Adrenal gland (tissue), 12 donors: ENCODE results near the gene TSPAN3. TPM values are rescaled to one million over a fixed set of nuclear protein-coding genes. Genes with fewer than 3 reads are reported as not detected.

ENCODE experiments used
- DNase-seq, 7 donors: peaks; one replicate each; pipeline ENCODE4 v3.0.0-alpha.2; 2019 to 2020
- H3K27ac ChIP-seq, 5 donors: fragments of 200-600 bp; sonication (generic) in 4 of 5; 1 replicate in 3 of 5; 2 replicates in 2 of 5; pipeline versions ENCODE4 v1.5.1 to v1.8.0; 2016 to 2020; ENCODE audit warnings: mild to moderate bottlenecking in 1 of 5
- H3K27me3 ChIP-seq: fragments of 200-600 bp; 2 replicates; pipeline ENCODE4 v1.8.0; 2021
- H3K36me3 ChIP-seq, 2 donors: fragments of 200-600 bp; replicated peaks in 1 of 2; 1 replicate in 1 of 2; 2 replicates in 1 of 2; pipeline versions ENCODE4 v1.5.1 to v1.8.0; 2018 to 2022
- H3K4me1 ChIP-seq, 2 donors: fragments of 200-600 bp; replicated peaks in 1 of 2; 1 replicate in 1 of 2; 2 replicates in 1 of 2; pipeline versions ENCODE4 v1.5.1 to v1.8.0; 2018 to 2021
- H3K4me3 ChIP-seq, 4 donors: fragments of 200-600 bp; sonication (generic) in 3 of 4; one replicate each; pipeline ENCODE4 v1.5.1; 2016 to 2018
- H3K9me3 ChIP-seq, 3 donors: fragments of 200-600 bp; sonication (generic) in 1 of 3; replicated peaks in 1 of 3; 1 replicate in 2 of 3; 2 replicates in 1 of 3; pipeline versions ENCODE4 v1.5.1 to v1.8.0; 2016 to 2021
- POLR2A ChIP-seq, 2 donors: fragments of 450-650 bp; IDR thresholded peaks; one replicate each; pipeline ENCODE4 v1.6.1; 2017; ENCODE audit warnings: antibody characterized with exemption in 2 of 2, mild to moderate bottlenecking in 2 of 2, moderate library complexity in 1 of 2
- WGBS, 4 donors: extraction: QIAGEN DNeasy Blood & Tissue Kit in 2 of 4; methylation state at CpG; one replicate each; pipeline versions ENCODE4 v1.1.5 to v1.1.7; 2013 to 2017; 5-methylcytosine and 5-hydroxymethylcytosine counted together
- intact Hi-C, 2 donors: fragments of 100-400 bp; cut with DNase I; formaldehyde crosslinking; loops; one replicate each; pipeline versions ENCODE4 v1.14.1 to v1.15.0; 2022 to 2023
- polyA plus RNA-seq, 3 donors: library from polyadenylated mRNA; stranded (reverse); fragments of 200-250 nt in 2 of 3; fragments of 350-450 nt in 1 of 3; fragmentation: Illumina TruSeq in 1 of 3; extraction: RNeasy Lipid Tissue Mini Kit (QIAGEN cat#74804) in 1 of 3; gene quantifications; one replicate each; pipeline ENCODE4 v1.2.3, GENCODE V29; 2013 to 2014
- total RNA-seq, 9 donors: library from RNA; depleted of rRNA in 4 of 9; stranded (reverse); fragments of >200 nt in 4 of 9; fragments of 120-200 nt in 1 of 9; fragmentation: NEBNext Ultra II Directional in 1 of 9; extraction: Animal tissue kit (Norgen Biotek cat#: 25700) in 1 of 9; gene quantifications; one replicate each; pipeline versions ENCODE4 v1.1.0 to v1.2.4, GENCODE V29; 2013 to 2023
- TF ChIP-seq, protein P1 (sequence below), 6 experiments: fragments of 450-650 bp in 4 of 6; fragments of 200-600 bp in 2 of 6; sonication (generic) in 1 of 6; IDR thresholded peaks; 1 replicate in 5 of 6; 2 replicates in 1 of 6; pipeline versions ENCODE4 v1.5.1 to v1.8.0; 2016 to 2021; ENCODE audit warnings: antibody characterized with exemption in 6 of 6, mild to moderate bottlenecking in 2 of 6, moderate library complexity in 1 of 6
- donor health status: healthy with polysubstance abuse.
- donor health status: Bipolar disorder and iron deficiency.
- donor health status: DM: yes; HTN: yes; CAD: no.
- donor health status: DM: no; HTN: no; CAD: no.
- donor health status: DM: no; HTN: no; CAD: no.
- donor health status: DM: yes; HTN: yes; CAD: no.

Gene TSPAN3
- total and polyA plus RNA-seq, 12 donors, result 129 to 464 (median 229) TPM

GRCh38 chr15:77057685-77058084, 13.2 kb downstream of the TSPAN3 start:
- no peaks in the 10 kb centered on the region for H3K36me3 ChIP-seq
- H3K9me3 ChIP-seq, result no peaks in the 10 kb centered on the region
- intact Hi-C loops, result no loop called here
- DNase-seq, result no peak
- H3K4me1 ChIP-seq, result peaks cover 24 to 29% of the 10 kb centered on the region in 2 donors
- no peaks in the 10 kb centered on the region for H3K27me3 ChIP-seq
- WGBS, 4 donors, result 82 to 91% (median 84%) methylated on average over 4 of the region's 4 CpGs
- TF ChIP-seq POLR2A (IDR thresholded peaks at IDR 0.05), result no peak
- TF ChIP-seq, protein P1, sequence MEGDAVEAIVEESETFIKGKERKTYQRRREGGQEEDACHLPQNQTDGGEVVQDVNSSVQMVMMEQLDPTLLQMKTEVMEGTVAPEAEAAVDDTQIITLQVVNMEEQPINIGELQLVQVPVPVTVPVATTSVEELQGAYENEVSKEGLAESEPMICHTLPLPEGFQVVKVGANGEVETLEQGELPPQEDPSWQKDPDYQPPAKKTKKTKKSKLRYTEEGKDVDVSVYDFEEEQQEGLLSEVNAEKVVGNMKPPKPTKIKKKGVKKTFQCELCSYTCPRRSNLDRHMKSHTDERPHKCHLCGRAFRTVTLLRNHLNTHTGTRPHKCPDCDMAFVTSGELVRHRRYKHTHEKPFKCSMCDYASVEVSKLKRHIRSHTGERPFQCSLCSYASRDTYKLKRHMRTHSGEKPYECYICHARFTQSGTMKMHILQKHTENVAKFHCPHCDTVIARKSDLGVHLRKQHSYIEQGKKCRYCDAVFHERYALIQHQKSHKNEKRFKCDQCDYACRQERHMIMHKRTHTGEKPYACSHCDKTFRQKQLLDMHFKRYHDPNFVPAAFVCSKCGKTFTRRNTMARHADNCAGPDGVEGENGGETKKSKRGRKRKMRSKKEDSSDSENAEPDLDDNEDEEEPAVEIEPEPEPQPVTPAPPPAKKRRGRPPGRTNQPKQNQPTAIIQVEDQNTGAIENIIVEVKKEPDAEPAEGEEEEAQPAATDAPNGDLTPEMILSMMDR (IDR thresholded peaks at IDR 0.05), result no peak
- no peak overlapping the region for H3K4me3 ChIP-seq
- no peak overlapping the region for H3K27ac ChIP-seq

- intact Hi-C loops, result no loop called here
- 86 to 95% (median 91%) methylated on average over 1 of the region's 1 CpG for WGBS, 4 donors
Measured at GRCh38 chr15:77057072-77057471, 13.8 kb downstream of the TSPAN3 start.

GRCh38 chr15:77053709-77054108, 17.2 kb downstream of the TSPAN3 start:
- no peak for DNase-seq
- H3K27ac ChIP-seq, result no peak overlapping the region
- H3K27me3 ChIP-seq, result no peaks in the 10 kb centered on the region
- H3K4me1 ChIP-seq, result no peaks in the 10 kb centered on the region
- 93 to 96% (median 96%) methylated on average over 2 of the region's 2 CpGs for WGBS, 4 donors
- H3K36me3 ChIP-seq, result peaks cover 0 to 7% of the 10 kb centered on the region in 2 donors
- no peaks in the 10 kb centered on the region for H3K9me3 ChIP-seq
- TF ChIP-seq, protein P1 (IDR thresholded peaks at IDR 0.05), result no peak
- TF ChIP-seq POLR2A (IDR thresholded peaks at IDR 0.05), result no peak
- no peak overlapping the region for H3K4me3 ChIP-seq
- intact Hi-C loops, result no loop called here

More at GRCh38 chr15:77057072-77057471, 13.8 kb downstream of the TSPAN3 start:
- no peak overlapping the region for H3K4me3 ChIP-seq
- H3K4me1 ChIP-seq, result peaks cover 24 to 29% of the 10 kb centered on the region in 2 donors
- no peak overlapping the region for H3K27ac ChIP-seq
- no peaks in the 10 kb centered on the region for H3K27me3 ChIP-seq
- no peaks in the 10 kb centered on the region for H3K9me3 ChIP-seq
- no peak for TF ChIP-seq POLR2A (IDR thresholded peaks at IDR 0.05)
- TF ChIP-seq, protein P1 (IDR thresholded peaks at IDR 0.05), result no peak
- DNase-seq, result no peak
- H3K36me3 ChIP-seq, result peaks cover 0 to under 1% of the 10 kb centered on the region in 2 donors

DNA sequence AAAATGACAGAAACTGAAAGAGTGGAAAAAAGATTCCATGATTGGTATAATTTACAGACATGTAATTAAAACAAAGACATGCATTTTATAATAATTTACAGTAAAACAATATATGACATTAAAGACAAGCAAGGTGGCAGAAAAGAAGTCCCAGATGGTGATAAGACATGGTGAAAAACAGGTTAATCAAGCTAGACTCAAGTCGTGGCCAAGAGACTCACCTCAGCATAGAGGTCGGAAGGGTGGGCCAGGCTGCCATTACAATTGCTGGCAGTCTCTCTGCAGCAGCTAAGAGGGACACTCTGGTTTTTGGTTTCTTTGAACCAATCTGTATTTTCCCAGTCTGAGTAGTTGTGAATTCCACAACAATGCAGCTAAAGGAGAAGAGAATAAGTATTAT, 18.4 kb downstream of the TSPAN3 start:
- no peak overlapping the region for H3K27ac ChIP-seq
- H3K9me3 ChIP-seq, result no peaks in the 10 kb centered on the region
- TF ChIP-seq, protein P1 (IDR thresholded peaks at IDR 0.05), result no peak
- TF ChIP-seq POLR2A (IDR thresholded peaks at IDR 0.05), result no peak
- intact Hi-C loops, result no loop called here
- no peak for DNase-seq
- H3K36me3 ChIP-seq, result peaks cover 0 to 7% of the 10 kb centered on the region in 2 donors
- 71 to 82% (median 77%) methylated on average over 2 of the region's 2 CpGs for WGBS, 4 donors
- H3K4me3 ChIP-seq, result no peak overlapping the region
- no peaks in the 10 kb centered on the region for H3K27me3 ChIP-seq
- H3K4me1 ChIP-seq, result no peaks in the 10 kb centered on the region
